Loucy (cell line): ENCODE measurements around the gene CORO2B.

Experiments
- CTCF ChIP-seq: fragments of 200-600 bp; sonication (generic); conservative IDR thresholded peaks from 2 replicates; pipeline ENCODE4 v1.5.1; 2014; ENCODE audit warnings: mild to moderate bottlenecking, antibody characterized with exemption, low read length
- EZH2phosphoT487 ChIP-seq: fragments of 200-600 bp; IDR thresholded peaks from 2 replicates; pipeline ENCODE4 v1.6.1; 2018; ENCODE audit warnings: antibody characterized with exemption, mild to moderate bottlenecking, moderate library complexity, borderline replicate concordance

DNA sequence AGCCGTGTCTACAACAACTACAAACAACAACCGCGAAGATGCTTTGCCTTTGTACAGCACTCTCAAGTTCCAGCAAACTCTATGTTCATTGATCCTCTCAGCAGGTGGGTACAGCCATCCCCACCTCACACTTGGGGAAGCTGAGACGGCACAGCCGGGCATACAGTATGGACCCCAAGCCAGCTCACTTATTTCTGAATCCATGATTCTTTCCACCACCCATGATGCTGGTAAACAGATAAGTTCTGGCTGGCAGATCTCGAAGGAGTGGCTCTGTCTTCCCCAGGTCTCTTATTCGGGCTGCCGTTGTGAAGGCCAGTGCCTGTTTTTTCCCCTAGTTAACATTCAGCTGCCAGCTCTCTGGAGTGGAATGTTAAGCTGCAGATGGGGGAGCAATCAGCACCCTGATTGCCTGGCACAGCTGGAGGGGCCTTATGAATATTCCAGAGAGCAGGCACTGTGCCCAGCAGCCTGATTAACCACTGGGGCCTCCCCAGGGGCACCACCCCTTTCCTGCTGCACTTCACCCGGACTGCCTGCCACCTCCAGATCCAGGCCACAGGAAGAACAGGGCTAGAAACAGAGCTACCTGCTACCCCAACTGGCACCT is 73.2 kb downstream of the CORO2B start:
- TF ChIP-seq CTCF: no peak
- TF ChIP-seq EZH2phosphoT487: no peak
